ENCODE data around the gene EML2.
"Not testable (repeated sequence)": the region's sequence is repeated elsewhere in the genome, so short reads cannot be mapped to it uniquely, and the experiment has no call there.

The EML2 gene

GRCh38 chr19:45641274-45642105, 2.3 kb upstream of the EML2 start:
- peaks cover 34% of the 10 kb centered on the region for H3K4me1 Mint-ChIP-seq (ENCODE audit: low read depth)
- H3K27ac Mint-ChIP-seq: peak overlapping the region; percentile 94
- peak overlapping the region; percentile 82 for H3K4me3 Mint-ChIP-seq
- peaks cover 10% of the 10 kb centered on the region for H3K36me3 Mint-ChIP-seq (ENCODE audit: low read depth)
- H3K9me3 Mint-ChIP-seq: no peaks in the 10 kb centered on the region
- H3K27me3 Mint-ChIP-seq (ENCODE audit: low read depth): peaks cover 4% of the 10 kb centered on the region

GRCh38 chr19:45640849-45641273, 1.7 kb upstream of the EML2 start:
- peaks cover 28% of the 10 kb centered on the region for H3K4me1 Mint-ChIP-seq (ENCODE audit: low read depth)
- H3K4me3 Mint-ChIP-seq: peak overlapping the region; percentile 82
- peaks cover 4% of the 10 kb centered on the region for H3K27me3 Mint-ChIP-seq (ENCODE audit: low read depth)
- peak overlapping the region; percentile 94 for H3K27ac Mint-ChIP-seq
- no peaks in the 10 kb centered on the region for H3K9me3 Mint-ChIP-seq
- H3K36me3 Mint-ChIP-seq (ENCODE audit: low read depth): peaks cover 10% of the 10 kb centered on the region

GRCh38 chr19:45637890-45638667, 1.1 kb downstream of the EML2 start:
- Mint-ChIP-seq H3K4me3 (peak overlapping the region; percentile 96), H3K27ac (no peak overlapping the region), H3K36me3 (ENCODE audit: low read depth) (peaks cover 12% of the 10 kb centered on the region), H3K27me3 (ENCODE audit: low read depth) (peaks cover 1% of the 10 kb centered on the region), H3K4me1 (ENCODE audit: low read depth) (peaks cover 22% of the 10 kb centered on the region), H3K9me3 (no peaks in the 10 kb centered on the region)

GRCh38 chr19:45636902-45637301, 2.3 kb downstream of the EML2 start:
- H3K9me3 Mint-ChIP-seq: no peaks in the 10 kb centered on the region
- no peak overlapping the region for H3K27ac Mint-ChIP-seq
- peaks cover 15% of the 10 kb centered on the region for H3K36me3 Mint-ChIP-seq (ENCODE audit: low read depth)
- no peak overlapping the region for H3K4me3 Mint-ChIP-seq
- no peaks in the 10 kb centered on the region for H3K27me3 Mint-ChIP-seq (ENCODE audit: low read depth)
- H3K4me1 Mint-ChIP-seq (ENCODE audit: low read depth): peaks cover 21% of the 10 kb centered on the region

- Mint-ChIP-seq H3K36me3 (ENCODE audit: low read depth) (peaks cover 14% of the 10 kb centered on the region), H3K27me3 (ENCODE audit: low read depth) (no peaks in the 10 kb centered on the region), H3K4me3 (no peak overlapping the region), H3K4me1 (ENCODE audit: low read depth) (peaks cover 17% of the 10 kb centered on the region), H3K27ac (no peak overlapping the region), H3K9me3 (no peaks in the 10 kb centered on the region)
Measured at GRCh38 chr19:45636275-45636674, 2.9 kb downstream of the EML2 start.

GRCh38 chr19:45632468-45633196, 6.6 kb downstream of the EML2 start:
- peaks cover 15% of the 10 kb centered on the region for H3K36me3 Mint-ChIP-seq (ENCODE audit: low read depth)

GRCh38 chr19:45630463-45630862, 8.7 kb downstream of the EML2 start:
- Mint-ChIP-seq H3K9me3 (no peaks in the 10 kb centered on the region), H3K4me3 (no peak overlapping the region), H3K27ac (no peak overlapping the region), H3K27me3 (ENCODE audit: low read depth) (no peaks in the 10 kb centered on the region), H3K4me1 (ENCODE audit: low read depth) (peaks cover 7% of the 10 kb centered on the region), H3K36me3 (ENCODE audit: low read depth) (peaks cover 27% of the 10 kb centered on the region)

More at GRCh38 chr19:45632468-45633196, 6.6 kb downstream of the EML2 start:
- H3K27me3 Mint-ChIP-seq (ENCODE audit: low read depth): no peaks in the 10 kb centered on the region
- H3K4me1 Mint-ChIP-seq (ENCODE audit: low read depth): peaks cover 6% of the 10 kb centered on the region
- no peaks in the 10 kb centered on the region for H3K9me3 Mint-ChIP-seq
- no peak overlapping the region for H3K4me3 Mint-ChIP-seq
- peak overlapping the region; percentile 36 for H3K27ac Mint-ChIP-seq

GRCh38 chr19:45629704-45630103, 9.5 kb downstream of the EML2 start:
- peaks cover 31% of the 10 kb centered on the region for H3K36me3 Mint-ChIP-seq (ENCODE audit: low read depth)
- no peaks in the 10 kb centered on the region for H3K9me3 Mint-ChIP-seq
- peaks cover 8% of the 10 kb centered on the region for H3K4me1 Mint-ChIP-seq (ENCODE audit: low read depth)
- H3K27ac Mint-ChIP-seq: no peak overlapping the region
- H3K4me3 Mint-ChIP-seq: no peak overlapping the region
- no peaks in the 10 kb centered on the region for H3K27me3 Mint-ChIP-seq (ENCODE audit: low read depth)

GRCh38 chr19:45628219-45628618, 11.0 kb downstream of the EML2 start:
- H3K4me3 Mint-ChIP-seq; H3K27ac Mint-ChIP-seq; H3K4me1 Mint-ChIP-seq (ENCODE audit: low read depth); H3K9me3 Mint-ChIP-seq; H3K27me3 Mint-ChIP-seq (ENCODE audit: low read depth): not testable (repeated sequence)
- peaks cover 38% of the 10 kb centered on the region for H3K36me3 Mint-ChIP-seq (ENCODE audit: low read depth)

- Mint-ChIP-seq H3K4me3 (no peak overlapping the region), H3K4me1 (ENCODE audit: low read depth) (peaks cover 2% of the 10 kb centered on the region), H3K36me3 (ENCODE audit: low read depth) (peaks cover 46% of the 10 kb centered on the region), H3K9me3 (no peaks in the 10 kb centered on the region), H3K27ac (no peak overlapping the region), H3K27me3 (ENCODE audit: low read depth) (no peaks in the 10 kb centered on the region)
Measured at GRCh38 chr19:45623984-45624383, 15.2 kb downstream of the EML2 start.

- Mint-ChIP-seq H3K27me3 (ENCODE audit: low read depth) (no peaks in the 10 kb centered on the region), H3K4me1 (ENCODE audit: low read depth) (peaks cover 2% of the 10 kb centered on the region), H3K9me3 (no peaks in the 10 kb centered on the region), H3K27ac (no peak overlapping the region), H3K4me3 (no peak overlapping the region), H3K36me3 (ENCODE audit: low read depth) (peaks cover 43% of the 10 kb centered on the region)
Measured at GRCh38 chr19:45621976-45622503, 17.2 kb downstream of the EML2 start.

- Mint-ChIP-seq H3K27ac (no peak overlapping the region), H3K27me3 (ENCODE audit: low read depth) (no peaks in the 10 kb centered on the region)
Measured at GRCh38 chr19:45621389-45621788, 17.8 kb downstream of the EML2 start.

GRCh38 chr19:45616704-45617017, 22.5 kb downstream of the EML2 start:
- peaks cover 17% of the 10 kb centered on the region for H3K4me1 Mint-ChIP-seq (ENCODE audit: low read depth)
- H3K9me3 Mint-ChIP-seq: no peaks in the 10 kb centered on the region
- H3K4me3 Mint-ChIP-seq: no peak overlapping the region
- no peak overlapping the region for H3K27ac Mint-ChIP-seq
- H3K36me3 Mint-ChIP-seq (ENCODE audit: low read depth): peaks cover 46% of the 10 kb centered on the region
- no peaks in the 10 kb centered on the region for H3K27me3 Mint-ChIP-seq (ENCODE audit: low read depth)

More at GRCh38 chr19:45621389-45621788, 17.8 kb downstream of the EML2 start:
- Mint-ChIP-seq H3K4me3 (no peak overlapping the region), H3K4me1 (ENCODE audit: low read depth) (peaks cover 2% of the 10 kb centered on the region), H3K36me3 (ENCODE audit: low read depth) (peaks cover 43% of the 10 kb centered on the region), H3K9me3 (no peaks in the 10 kb centered on the region)

Measured in T-helper 1 cell treated with Interleukin-12 subunit alpha and Interleukin-12 subunit beta and Interleukin-4 antibody, amounts not matched to agents 30 μg/mL and 1 μg/mL, for 36 hours (primary cell).